OCI-LY3 (cell line): ENCODE data around the gene VWA3B.
"Not testable (repeated sequence)": the region's sequence is repeated elsewhere in the genome, so short reads cannot be mapped to it uniquely, and the experiment has no call there.

Source experiments
- H2AFZ ChIP-seq: fragments of 200-600, 300-600 bp; shearing (Covaris generic); 2 replicates; pipeline ENCODE4 v1.6.0; 2014; ENCODE audit warnings: antibody characterized with exemption, low read depth, low read length
- H3K27ac ChIP-seq: fragments of 200-600, 300-600 bp; sonication (generic); 2 replicates; pipeline ENCODE4 v1.5.1; 2014; ENCODE audit warnings: mild to moderate bottlenecking, low read length, moderate library complexity, mixed read lengths
- H3K27me3 ChIP-seq: fragments of 200-600, 300-600 bp; sonication (generic); 2 replicates; pipeline ENCODE4 v1.6.1; 2014; ENCODE audit warnings: low read depth, low read length, mixed read lengths
- H3K36me3 ChIP-seq: fragments of 200-600, 300-600 bp; sonication (generic); replicated peaks from 2 replicates; pipeline ENCODE3; 2014; ENCODE audit warnings: low read depth, low read length, mixed read lengths
- H3K4me1 ChIP-seq: fragments of 300-600, 200-600 bp; sonication (generic); 2 replicates; pipeline ENCODE4 v1.6.1; 2014; ENCODE audit warnings: low read length, mixed read lengths
- H3K4me2 ChIP-seq: fragments of 200-600, 300-600 bp; sonication (generic); 2 replicates; pipeline ENCODE4 v1.6.1; 2014; ENCODE audit warnings: low read length, mixed read lengths
- H3K4me3 ChIP-seq: fragments of 300-600, 200-600 bp; sonication (generic); 2 replicates; pipeline ENCODE4 v1.5.1; 2014; ENCODE audit warnings: antibody characterized with exemption, mild to moderate bottlenecking, low read length, moderate library complexity
- H3K79me2 ChIP-seq: fragments of 300-600, 200-600 bp; shearing (Covaris generic); 2 replicates; pipeline ENCODE4 v1.6.1; 2014; ENCODE audit warnings: mild to moderate bottlenecking, low read length, mixed read lengths
- H3K9ac ChIP-seq: fragments of 300-600, 200-600 bp; shearing (Covaris generic); 2 replicates; pipeline ENCODE4 v1.6.0; 2014; ENCODE audit warnings: mild to moderate bottlenecking, low read length, moderate library complexity
- H3K9me3 ChIP-seq: fragments of 200-600, 300-600 bp; shearing (Covaris generic); 2 replicates; pipeline ENCODE4 v1.6.1; 2014; ENCODE audit warnings: low read length, mixed read lengths; ENCODE audit not compliant: insufficient read depth
- H4K20me1 ChIP-seq: fragments of 200-600, 300-600 bp; sonication (generic); 2 replicates; pipeline ENCODE4 v1.6.1; 2016; ENCODE audit warnings: low read length, mixed read lengths; ENCODE audit not compliant: insufficient read depth
- CTCF ChIP-seq: fragments of 200-600, 300-600 bp; sonication (generic); IDR thresholded peaks from 2 replicates; pipeline ENCODE4 v1.5.1; 2014; ENCODE audit warnings: antibody characterized with exemption, low read length, low read depth
- EZH2phosphoT487 ChIP-seq: fragments of 200-600 bp; shearing (Covaris generic); IDR thresholded peaks from 2 replicates; pipeline ENCODE4 v1.6.1; 2018; ENCODE audit warnings: antibody characterized with exemption, mixed run types, low read depth

VWA3B gene

GRCh38 chr2:98258906-98259305, 171.9 kb downstream of the VWA3B start:
- H3K9me3 ChIP-seq: peaks cover 3% of the 10 kb centered on the region; the same call in 1 of the 2 replicates
- no peak overlapping the region for H2AFZ ChIP-seq
- no peaks in the 10 kb centered on the region for H3K36me3 ChIP-seq
- H3K9ac ChIP-seq: no peak overlapping the region
- no peaks in the 10 kb centered on the region for H3K79me2 ChIP-seq
- H4K20me1 ChIP-seq: no peaks in the 10 kb centered on the region
- no peak overlapping the region for H3K27ac ChIP-seq
- no peak overlapping the region for H3K4me2 ChIP-seq
- TF ChIP-seq CTCF: no peak
- H3K27me3 ChIP-seq: no peaks in the 10 kb centered on the region
- H3K4me3 ChIP-seq: no peak overlapping the region
- H3K4me1 ChIP-seq: no peaks in the 10 kb centered on the region

GRCh38 chr2:98263362-98263761, 176.4 kb downstream of the VWA3B start:
- H3K4me2 ChIP-seq: no peak overlapping the region
- H3K4me3 ChIP-seq: no peak overlapping the region
- no peaks in the 10 kb centered on the region for H4K20me1 ChIP-seq
- H3K4me1 ChIP-seq: no peaks in the 10 kb centered on the region
- H3K79me2 ChIP-seq: no peaks in the 10 kb centered on the region
- no peaks in the 10 kb centered on the region for H3K36me3 ChIP-seq
- peaks cover 3% of the 10 kb centered on the region; the same call in 1 of the 2 replicates for H3K9me3 ChIP-seq
- no peak overlapping the region for H3K27ac ChIP-seq
- H3K9ac ChIP-seq: no peak overlapping the region
- TF ChIP-seq EZH2phosphoT487 (no peak), CTCF (no peak)
- H2AFZ ChIP-seq: no peak overlapping the region
- H3K27me3 ChIP-seq: no peaks in the 10 kb centered on the region

GRCh38 chr2:98268225-98268624, 181.3 kb downstream of the VWA3B start:
- H3K36me3 ChIP-seq, H3K79me2 ChIP-seq, H3K27ac ChIP-seq, H3K4me1 ChIP-seq, H3K9me3 ChIP-seq, H3K27me3 ChIP-seq, H2AFZ ChIP-seq, H3K4me3 ChIP-seq, H3K9ac ChIP-seq, H4K20me1 ChIP-seq, H3K4me2 ChIP-seq: not testable (repeated sequence)

GRCh38 chr2:98269274-98269673, 182.3 kb downstream of the VWA3B start:
- no peak overlapping the region for H3K9ac ChIP-seq
- no peak overlapping the region for H2AFZ ChIP-seq
- H3K4me3 ChIP-seq: no peak overlapping the region
- H3K27ac ChIP-seq: no peak overlapping the region
- H3K4me1 ChIP-seq: no peaks in the 10 kb centered on the region
- H3K9me3 ChIP-seq: no peaks in the 10 kb centered on the region
- 0 out of 2 replicates have a peak, but pooled peaks cover 3% of the 10 kb centered on the region for H3K27me3 ChIP-seq
- H3K36me3 ChIP-seq: no peaks in the 10 kb centered on the region
- no peak overlapping the region for H3K4me2 ChIP-seq
- H3K79me2 ChIP-seq: no peaks in the 10 kb centered on the region
- no peak for TF ChIP-seq EZH2phosphoT487
- TF ChIP-seq CTCF: peak; percentile 67
- no peaks in the 10 kb centered on the region for H4K20me1 ChIP-seq

- Histone ChIP-seq H3K4me1 (no peaks in the 10 kb centered on the region), H3K9ac (no peak overlapping the region), H3K9me3 (no peaks in the 10 kb centered on the region), H3K4me3 (no peak overlapping the region), H4K20me1 (no peaks in the 10 kb centered on the region), H3K79me2 (no peaks in the 10 kb centered on the region), H2AFZ (no peak overlapping the region), H3K27me3 (0 out of 2 replicates have a peak, but pooled peaks cover 3% of the 10 kb centered on the region), H3K4me2 (no peak overlapping the region), H3K27ac (no peak overlapping the region), H3K36me3 (no peaks in the 10 kb centered on the region)
- TF ChIP-seq EZH2phosphoT487 (no peak), CTCF (no peak)
These were observed 182.9 kb downstream of the VWA3B start for GRCh38 chr2:98269830-98270229.
